Left ventricle myocardium inferior (tissue), 1 donor: ENCODE results near the gene SEC31A. TPM values are rescaled to one million over a fixed set of nuclear protein-coding genes. Genes with fewer than 3 reads are reported as not detected.
"Not testable (repeated sequence)": the region's sequence is repeated elsewhere in the genome, so short reads cannot be mapped to it uniquely, and the experiment has no call there.

ENCODE experiments used
- DNase-seq: peaks from one replicate; pipeline ENCODE4 v3.0.0-alpha.2; 2020
- H3K27ac ChIP-seq: fragments of 200-600 bp; replicated peaks from 2 replicates; pipeline ENCODE4 v1.8.0; 2021
- H3K27me3 ChIP-seq: fragments of 200-600 bp; 2 replicates; pipeline ENCODE4 v1.8.0; 2021; ENCODE audit warnings: low read depth
- H3K36me3 ChIP-seq: fragments of 200-600 bp; 2 replicates; pipeline ENCODE4 v1.8.0; 2021
- H3K4me1 ChIP-seq: fragments of 200-600 bp; 2 replicates; pipeline ENCODE4 v1.8.0; 2021
- H3K4me3 ChIP-seq: fragments of 200-600 bp; 2 replicates; pipeline ENCODE4 v1.8.0; 2021; ENCODE audit warnings: mild to moderate bottlenecking, moderate library complexity
- H3K9me3 ChIP-seq: fragments of 200-600 bp; replicated peaks from 2 replicates; pipeline ENCODE4 v1.8.0; 2021
- intact Hi-C: fragments of 100-400 bp; cut with micrococcal nuclease; formaldehyde crosslinking; loops from one replicate; pipeline ENCODE4 v1.11.0; 2022
- total RNA-seq: library from RNA; stranded (reverse); fragmentation: NEBNext Ultra II Directional; extraction: Animal tissue kit (Norgen Biotek cat#: 25700); gene quantifications from one replicate; pipeline ENCODE4 v1.2.1, GENCODE V29; 2021
- TF ChIP-seq, protein P1 (sequence below): fragments of 200-600 bp; IDR thresholded peaks from 2 replicates; pipeline ENCODE4 v1.8.0; 2021; ENCODE audit warnings: antibody characterized with exemption, mild to moderate bottlenecking, borderline replicate concordance
- donor health status: DM: no; HTN: yes; CAD: no; lungs with severe emphysema.

Gene SEC31A
- total RNA-seq, 1 donor from 2014 or later: 115 TPM

DNA sequence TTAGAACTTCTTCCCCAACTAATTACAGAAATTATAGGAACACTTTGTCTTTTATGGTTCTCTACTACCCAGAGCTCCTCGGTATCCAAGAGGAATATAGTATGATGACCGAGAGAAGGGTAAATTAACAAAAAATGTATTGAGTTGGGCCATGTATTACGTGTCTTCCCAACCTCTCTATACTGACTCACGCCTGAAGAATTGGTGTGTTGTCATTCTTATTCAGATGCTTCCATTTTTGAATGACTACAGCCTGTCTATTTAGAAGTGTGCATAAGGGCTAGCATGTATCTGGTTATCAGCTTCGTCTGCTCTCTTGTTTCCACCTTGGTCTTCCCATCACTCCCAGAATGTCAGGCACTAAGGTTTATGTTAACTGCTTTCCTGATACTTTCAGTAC is 67.9 kb downstream of the SEC31A start:
- no peak for DNase-seq
- TF ChIP-seq, protein P1, sequence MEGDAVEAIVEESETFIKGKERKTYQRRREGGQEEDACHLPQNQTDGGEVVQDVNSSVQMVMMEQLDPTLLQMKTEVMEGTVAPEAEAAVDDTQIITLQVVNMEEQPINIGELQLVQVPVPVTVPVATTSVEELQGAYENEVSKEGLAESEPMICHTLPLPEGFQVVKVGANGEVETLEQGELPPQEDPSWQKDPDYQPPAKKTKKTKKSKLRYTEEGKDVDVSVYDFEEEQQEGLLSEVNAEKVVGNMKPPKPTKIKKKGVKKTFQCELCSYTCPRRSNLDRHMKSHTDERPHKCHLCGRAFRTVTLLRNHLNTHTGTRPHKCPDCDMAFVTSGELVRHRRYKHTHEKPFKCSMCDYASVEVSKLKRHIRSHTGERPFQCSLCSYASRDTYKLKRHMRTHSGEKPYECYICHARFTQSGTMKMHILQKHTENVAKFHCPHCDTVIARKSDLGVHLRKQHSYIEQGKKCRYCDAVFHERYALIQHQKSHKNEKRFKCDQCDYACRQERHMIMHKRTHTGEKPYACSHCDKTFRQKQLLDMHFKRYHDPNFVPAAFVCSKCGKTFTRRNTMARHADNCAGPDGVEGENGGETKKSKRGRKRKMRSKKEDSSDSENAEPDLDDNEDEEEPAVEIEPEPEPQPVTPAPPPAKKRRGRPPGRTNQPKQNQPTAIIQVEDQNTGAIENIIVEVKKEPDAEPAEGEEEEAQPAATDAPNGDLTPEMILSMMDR: no peak
- Histone ChIP-seq H3K36me3 (peaks cover 100% of the 10 kb centered on the region), H3K27ac (no peak overlapping the region), H3K4me1 (no peaks in the 10 kb centered on the region), H3K4me3 (no peak overlapping the region), H3K27me3 (no peaks in the 10 kb centered on the region), H3K9me3 (no peaks in the 10 kb centered on the region)
- intact Hi-C loops: no loop called here

- H3K27me3 ChIP-seq: no peaks in the 10 kb centered on the region
- H3K36me3 ChIP-seq: peaks cover 92% of the 10 kb centered on the region
- H3K27ac ChIP-seq: no peak overlapping the region
- intact Hi-C loops: no loop called here
- H3K4me3 ChIP-seq: no peak overlapping the region
- TF ChIP-seq, protein P1: no peak
- DNase-seq: no peak
- H3K9me3 ChIP-seq: no peaks in the 10 kb centered on the region
- H3K4me1 ChIP-seq: no peaks in the 10 kb centered on the region
These were observed 70.3 kb downstream of the SEC31A start for GRCh38 chr4:82820689-82821088.

DNA sequence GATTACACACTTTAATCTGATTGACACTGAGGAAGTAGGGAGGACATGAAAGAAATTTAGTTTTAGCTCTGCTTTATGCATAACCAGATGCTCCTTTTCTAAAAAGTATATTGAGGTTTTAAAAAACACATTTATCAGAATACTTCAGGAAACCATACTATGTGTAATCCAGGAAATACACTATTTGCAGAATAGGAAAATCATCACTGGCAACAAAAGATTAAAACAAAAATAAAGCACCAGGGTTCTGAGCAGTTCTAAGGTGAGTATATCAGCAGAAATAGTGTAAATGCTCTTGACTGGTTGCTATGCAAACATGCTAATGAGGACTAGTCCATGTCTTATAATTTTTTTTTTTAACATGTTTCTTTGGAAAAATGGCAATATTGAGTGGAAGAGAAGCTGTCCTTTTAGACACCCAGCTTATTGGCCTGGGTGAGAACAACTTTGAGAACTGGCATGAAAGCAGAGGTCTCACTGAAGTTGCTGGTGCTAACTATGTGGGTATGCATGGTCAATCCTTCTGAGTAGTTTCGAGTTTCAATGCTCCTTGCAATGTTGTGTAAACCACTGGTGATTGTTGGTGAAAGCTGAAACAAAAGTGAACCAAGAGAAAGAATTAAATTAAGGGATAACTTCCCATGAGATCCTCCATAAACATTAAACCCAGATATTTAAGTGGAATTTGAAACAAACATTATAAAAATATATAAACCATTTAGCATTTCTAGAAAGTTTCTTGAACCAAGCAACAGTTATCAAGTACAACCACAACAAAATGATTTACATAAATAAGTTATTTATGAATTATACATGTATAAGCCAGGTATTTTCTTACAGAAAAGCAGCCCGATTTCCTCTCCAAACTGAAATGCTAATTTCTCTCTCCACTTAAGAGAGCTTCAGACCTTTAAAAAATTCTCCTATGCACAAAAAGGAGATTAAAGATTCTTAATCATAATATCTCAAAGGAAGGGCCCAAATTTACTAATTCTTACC is 72.0 kb downstream of the SEC31A start:
- no peak for DNase-seq
- H3K4me1 ChIP-seq: no peaks in the 10 kb centered on the region
- H3K36me3 ChIP-seq: peaks cover 75% of the 10 kb centered on the region
- H3K27ac ChIP-seq: no peak overlapping the region
- no peaks in the 10 kb centered on the region for H3K27me3 ChIP-seq
- H3K4me3 ChIP-seq: no peak overlapping the region
- H3K9me3 ChIP-seq: no peaks in the 10 kb centered on the region
- TF ChIP-seq, protein P1: no peak
- intact Hi-C loops: no loop called here

- peaks cover 54% of the 10 kb centered on the region for H3K36me3 ChIP-seq
- H3K4me3 ChIP-seq, H3K9me3 ChIP-seq, H3K4me1 ChIP-seq, DNase-seq, H3K27me3 ChIP-seq, intact Hi-C loops, H3K27ac ChIP-seq: not testable (repeated sequence)
These were observed 74.1 kb downstream of the SEC31A start for GRCh38 chr4:82816874-82817273.

GRCh38 chr4:82814034-82814433 is 76.9 kb downstream of the SEC31A start:
- DNase-seq: no peak
- Histone ChIP-seq H3K36me3 (peaks cover 26% of the 10 kb centered on the region), H3K9me3 (no peaks in the 10 kb centered on the region), H3K4me1 (peaks cover 6% of the 10 kb centered on the region), H3K4me3 (no peak overlapping the region), H3K27me3 (no peaks in the 10 kb centered on the region), H3K27ac (no peak overlapping the region)
- intact Hi-C loops: no loop called here
- TF ChIP-seq, protein P1: no peak

- no peak for DNase-seq
- H3K27ac ChIP-seq: no peak overlapping the region
- no peak overlapping the region for H3K4me3 ChIP-seq
- peaks cover 6% of the 10 kb centered on the region for H3K4me1 ChIP-seq
- H3K9me3 ChIP-seq: no peaks in the 10 kb centered on the region
- no peaks in the 10 kb centered on the region for H3K27me3 ChIP-seq
- intact Hi-C loops: no loop called here
- TF ChIP-seq, protein P1: no peak
- H3K36me3 ChIP-seq: peaks cover 4% of the 10 kb centered on the region
These were observed 79.1 kb downstream of the SEC31A start for GRCh38 chr4:82811838-82812341.
